HG03521 (cell line): ENCODE data around the gene POLR3H.

ENCODE experiments used
- ATAC-seq: cut with Tn5 transposase; IDR thresholded peaks from one replicate; pipeline ENCODE4 v1.9.1; 2021; ENCODE audit warnings: mild to moderate bottlenecking, moderate library complexity; ENCODE audit not compliant: unreplicated experiment

Gene POLR3H

GRCh38 chr22:41539146-41540005 is 4.9 kb downstream of the POLR3H start:
- ATAC-seq = no peak

- no peak for ATAC-seq
Measured at GRCh38 chr22:41538583-41538982, 5.7 kb downstream of the POLR3H start.

- ATAC-seq = no peak
Measured at GRCh38 chr22:41537203-41537602, 7.1 kb downstream of the POLR3H start.

GRCh38 chr22:41535244-41535643 is 9.0 kb downstream of the POLR3H start:
- no peak for ATAC-seq

GRCh38 chr22:41534219-41534618 is 10.1 kb downstream of the POLR3H start:
- ATAC-seq = no peak

GRCh38 chr22:41532908-41533825 is 11.1 kb downstream of the POLR3H start:
- no peak for ATAC-seq

- ATAC-seq = no peak
Measured at GRCh38 chr22:41531715-41532477, 12.4 kb downstream of the POLR3H start.

- no peak for ATAC-seq
Measured at GRCh38 chr22:41530890-41531714, 13.2 kb downstream of the POLR3H start.

- no peak for ATAC-seq
Measured at GRCh38 chr22:41528938-41529561, 15.2 kb downstream of the POLR3H start.

- ATAC-seq = no peak
Measured at GRCh38 chr22:41528132-41528766, 16.0 kb downstream of the POLR3H start.

GRCh38 chr22:41526830-41527799 is 17.2 kb downstream of the POLR3H start:
- no peak for ATAC-seq

GRCh38 chr22:41526226-41526829 is 17.9 kb downstream of the POLR3H start:
- no peak for ATAC-seq

GRCh38 chr22:41525450-41526225 is 18.6 kb downstream of the POLR3H start:
- ATAC-seq = no peak

GRCh38 chr22:41524809-41525449 is 19.3 kb downstream of the POLR3H start:
- no peak for ATAC-seq

- no peak for ATAC-seq
Measured at GRCh38 chr22:41524251-41524661, 20.0 kb downstream of the POLR3H start.

GRCh38 chr22:41523464-41524221 is 20.6 kb downstream of the POLR3H start:
- ATAC-seq = no peak
